NCI-H1436 treated with DMSO at 0.1 percent for 48 hours (cell line): Measurements from ENCODE around the gene WIPF2.
"Not testable (repeated sequence)": the region's sequence is repeated elsewhere in the genome, so short reads cannot be mapped to it uniquely, and the experiment has no call there.

ENCODE experiments used
- DNase-seq: peaks from one replicate; lab custom pipeline; 2025; lab: John Stamatoyannopoulos, UW

WIPF2 gene

GRCh38 chr17:40295488-40296436 is 76.7 kb downstream of the WIPF2 start:
- DNase-seq, result no peak

- no peak for DNase-seq
These were observed 78.4 kb downstream of the WIPF2 start for GRCh38 chr17:40297511-40297910.

- no peak for DNase-seq
These were observed 79.6 kb downstream of the WIPF2 start for GRCh38 chr17:40298726-40299125.

GRCh38 chr17:40299159-40299757 is 80.2 kb downstream of the WIPF2 start:
- not testable (repeated sequence) for DNase-seq

DNA sequence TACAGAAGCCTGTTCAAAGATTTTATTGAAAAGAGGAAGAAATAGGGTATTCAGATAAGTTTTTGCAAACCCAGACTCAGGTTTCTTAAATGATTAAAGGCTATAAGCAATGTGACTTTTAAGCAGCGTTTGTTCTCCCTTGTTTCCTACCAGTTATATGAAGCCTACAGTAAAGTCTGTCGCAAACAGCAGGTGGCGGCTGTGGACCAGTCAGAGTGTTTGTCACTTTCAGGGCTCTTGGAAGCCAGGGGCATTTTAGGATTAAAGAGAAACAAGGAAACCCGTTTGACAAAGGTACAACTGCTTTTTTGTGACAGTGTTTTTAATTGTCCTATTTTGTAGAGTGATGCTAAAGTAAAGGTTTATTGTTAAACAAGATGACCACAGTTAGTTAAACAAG is 82.2 kb downstream of the WIPF2 start:
- DNase-seq, result no peak

DNA sequence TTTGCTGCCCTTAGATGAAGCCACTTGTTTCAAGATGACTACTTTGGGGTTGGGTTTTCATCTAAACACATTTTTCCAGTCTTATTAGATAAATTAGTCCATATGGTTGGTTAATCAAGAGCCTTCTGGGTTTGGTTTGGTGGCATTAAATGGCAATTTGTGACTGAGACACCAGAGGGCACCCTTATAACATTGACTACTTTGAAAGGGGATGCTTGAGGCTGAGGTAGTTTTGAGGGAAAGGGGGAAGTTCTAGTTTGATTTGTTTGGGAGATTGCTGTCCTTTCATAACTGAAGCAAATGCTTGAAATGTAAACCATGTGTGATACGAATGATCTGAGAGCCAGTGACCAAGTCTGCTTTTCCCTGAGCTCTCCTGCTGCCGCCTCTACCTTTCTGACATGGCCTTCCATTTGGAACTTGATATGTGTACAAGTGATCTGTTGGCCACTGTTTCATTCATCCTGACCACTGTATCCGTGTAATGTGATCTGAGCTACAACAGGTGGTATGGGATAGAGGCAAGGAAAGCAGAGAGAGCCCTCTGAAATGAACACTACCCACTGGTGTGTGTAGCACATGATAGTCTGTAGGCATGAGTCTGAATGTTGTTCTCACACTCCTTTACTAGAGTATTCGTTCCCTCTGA is 84.0 kb downstream of the WIPF2 start:
- peak; percentile 17 for DNase-seq

DNA sequence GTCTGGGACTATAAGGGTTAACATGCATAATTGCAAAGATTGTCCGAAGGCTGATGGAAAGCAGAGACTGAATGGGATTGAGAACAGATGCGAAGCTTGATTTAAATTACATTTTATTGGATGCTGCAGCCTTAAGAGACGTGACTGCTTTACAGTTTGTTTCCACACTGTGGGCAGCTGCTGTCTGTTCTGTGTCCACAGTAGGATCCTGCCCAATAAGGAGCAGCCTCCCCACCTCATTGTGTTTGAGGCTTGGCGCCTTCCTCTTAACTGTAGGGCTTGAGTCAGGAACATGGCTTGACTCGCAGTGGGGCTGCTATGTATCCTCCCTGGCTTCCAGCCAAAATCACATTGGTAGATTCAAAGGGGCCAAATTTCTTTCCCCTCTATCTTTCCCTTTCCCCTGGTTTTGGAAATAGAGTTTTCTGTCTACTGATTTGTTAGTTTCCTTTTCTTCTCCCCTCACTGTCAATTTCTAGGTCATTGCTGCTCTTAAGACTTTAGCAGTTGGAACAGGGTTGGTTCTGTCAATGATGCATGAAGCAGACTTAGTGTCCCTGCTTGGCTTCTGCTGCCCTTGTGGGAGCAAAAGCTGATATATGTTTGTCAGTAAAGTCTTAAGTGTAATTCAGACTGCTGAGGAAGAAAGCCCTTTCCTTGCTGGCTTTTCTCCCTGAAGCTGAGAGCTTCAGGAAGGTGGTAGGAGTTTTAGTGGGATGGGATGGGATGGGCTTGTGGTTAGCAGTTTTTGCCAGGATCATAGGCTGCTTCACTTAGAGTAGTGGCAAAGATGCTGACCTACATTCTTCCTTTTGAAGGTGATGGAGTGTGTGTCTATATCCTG is 84.8 kb downstream of the WIPF2 start:
- DNase-seq, result peak; percentile 16

GRCh38 chr17:40304552-40304863 is 85.4 kb downstream of the WIPF2 start:
- DNase-seq, result not testable (repeated sequence)

DNA sequence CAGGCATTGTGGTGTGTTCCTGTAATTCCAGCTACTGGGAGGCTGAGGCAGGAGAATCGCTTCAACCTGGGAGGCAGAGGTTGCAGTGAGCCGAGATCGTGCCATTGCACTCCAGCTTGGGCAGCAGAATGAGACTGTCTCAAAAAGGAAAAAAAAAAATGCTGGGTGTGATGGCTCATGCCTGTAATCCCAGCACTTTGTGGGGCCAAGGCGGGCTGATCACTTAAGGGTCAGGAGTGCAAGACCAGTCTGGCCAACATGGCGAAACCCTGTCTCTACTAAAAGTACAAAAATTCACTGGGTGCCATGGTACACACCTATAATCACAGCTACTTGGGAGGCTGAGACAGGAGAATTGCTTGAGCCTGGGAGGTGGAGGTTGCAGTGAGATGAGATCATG is 85.8 kb downstream of the WIPF2 start:
- not testable (repeated sequence) for DNase-seq

DNA sequence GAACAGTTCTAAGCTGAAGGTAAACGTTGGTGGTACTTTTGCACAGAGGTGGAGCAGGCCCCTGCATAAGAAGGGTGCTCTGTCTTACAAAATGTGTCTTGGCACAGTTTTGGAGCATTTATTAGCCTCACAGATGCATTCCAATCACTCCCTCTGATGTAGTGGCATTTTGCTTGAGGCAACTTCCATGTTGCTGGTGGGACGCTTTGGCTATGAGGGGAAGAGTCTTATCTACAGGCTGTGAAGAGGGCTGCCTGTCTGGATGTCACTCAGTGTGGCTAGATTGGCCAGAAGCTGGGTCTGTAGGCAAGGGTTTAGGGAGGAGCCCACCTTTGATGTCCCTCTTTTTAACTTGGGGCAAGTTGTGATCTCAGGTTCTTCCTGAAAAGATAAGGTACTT is 87.3 kb downstream of the WIPF2 start:
- DNase-seq, result no peak

DNA sequence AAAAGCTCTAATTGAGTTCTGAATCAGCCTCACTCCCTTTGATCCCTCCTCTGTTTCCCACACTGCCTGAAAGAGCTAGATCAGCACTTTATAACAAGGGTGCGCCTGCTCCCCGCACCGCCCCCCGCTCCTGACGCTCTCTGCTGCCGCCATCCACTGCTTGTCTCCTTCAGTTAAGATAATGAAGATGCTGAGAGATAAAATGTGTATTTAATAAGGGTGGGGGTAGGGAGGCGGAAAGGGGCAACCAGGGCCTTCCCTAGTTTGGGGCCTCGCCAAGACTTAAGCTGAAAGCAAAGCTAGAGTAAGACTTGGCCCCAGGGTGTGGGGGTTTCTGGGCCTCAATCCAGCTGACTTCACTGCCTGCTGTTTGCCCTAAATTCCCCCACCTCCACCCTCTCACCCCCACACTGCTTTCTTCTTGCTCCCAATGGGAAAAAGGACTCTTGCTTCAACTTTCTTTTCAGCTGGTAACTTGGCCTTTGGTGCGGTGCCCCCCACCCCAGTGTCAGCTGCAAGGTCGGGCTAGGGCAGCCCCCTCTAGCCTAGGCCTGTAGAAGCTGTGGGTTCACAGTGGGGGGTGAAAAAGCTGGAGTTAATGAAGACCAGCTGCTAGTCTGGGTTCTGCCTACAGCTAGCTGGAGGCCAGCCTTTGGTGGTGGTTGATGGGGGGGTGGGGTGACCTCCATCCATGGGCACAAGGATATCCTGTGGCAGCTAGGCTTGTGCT is 88.1 kb downstream of the WIPF2 start:
- peak; percentile 31 for DNase-seq

DNA sequence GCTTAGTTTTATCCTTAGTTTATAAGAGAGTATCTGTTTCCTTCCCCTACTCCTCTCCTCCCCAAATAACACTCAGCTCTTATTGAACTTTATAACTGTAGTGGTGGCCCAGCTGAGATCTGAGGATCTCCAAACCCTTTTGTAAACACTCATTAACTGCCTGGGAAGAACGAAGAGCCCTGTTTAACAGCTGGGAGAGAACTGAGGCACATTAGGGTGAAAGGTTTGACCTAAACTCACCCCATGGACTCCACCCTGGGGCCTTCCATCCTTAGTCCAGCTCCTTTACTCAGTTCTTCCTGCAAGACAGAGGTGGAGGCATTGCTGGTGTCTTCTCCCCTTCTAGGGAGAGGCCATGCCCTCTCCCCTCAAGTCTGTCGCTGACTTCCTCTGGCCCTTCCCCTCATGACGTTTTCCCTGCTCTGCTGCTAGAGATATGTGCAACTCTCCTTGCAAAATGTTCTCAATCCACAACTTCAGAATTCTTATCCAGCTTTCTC is 88.7 kb downstream of the WIPF2 start:
- DNase-seq, result no peak

DNA sequence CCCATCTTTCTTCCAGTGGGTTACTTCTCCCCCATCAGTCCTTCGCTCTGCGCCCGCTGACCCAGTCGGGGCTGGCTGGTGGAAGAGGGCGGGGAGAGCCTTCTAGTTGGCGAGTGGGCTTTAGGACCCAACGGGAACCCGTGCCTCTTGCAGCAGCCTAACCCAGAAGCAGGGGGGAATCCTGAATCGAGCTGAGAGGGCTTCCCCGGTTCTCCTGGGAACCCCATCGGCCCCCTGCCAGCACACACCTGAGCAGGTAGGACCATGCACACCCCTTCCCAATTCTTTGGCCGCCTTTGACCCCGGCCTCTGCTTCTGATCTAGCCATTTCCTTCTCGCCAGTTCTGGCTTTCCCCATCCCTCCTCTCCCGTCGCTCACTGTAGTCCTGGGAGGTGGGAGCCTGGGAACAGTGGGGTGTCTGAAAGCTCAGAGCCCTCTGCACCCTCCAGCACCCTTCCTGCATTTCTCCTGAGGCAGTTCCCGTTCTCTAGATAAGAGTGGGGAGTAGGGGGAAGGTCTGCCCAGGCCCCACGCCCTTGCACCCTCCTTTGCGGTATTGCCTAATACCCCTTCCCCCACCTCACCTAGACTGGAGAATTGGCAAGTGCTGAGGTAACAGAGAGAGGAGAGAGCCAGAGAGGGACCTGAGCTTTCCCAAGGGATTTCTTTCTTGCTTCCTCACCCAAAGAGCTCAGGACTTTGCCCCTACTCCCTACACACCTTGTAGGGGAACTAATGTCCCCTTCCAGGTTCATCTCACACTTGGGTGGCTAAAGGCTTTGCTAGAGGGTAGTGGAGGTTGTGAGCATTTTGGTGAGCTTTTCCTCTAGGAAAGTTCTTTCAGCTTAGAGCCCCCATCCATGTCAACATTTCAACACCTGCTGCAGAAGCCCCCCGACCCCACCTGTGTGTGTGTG is 90.2 kb downstream of the WIPF2 start, which contains the start of gene RARA:
RARA (plus strand) TSS at position 150 of the 918 bp plus-strand sequence. CDS start 22,039 bp downstream, outside the sequence.
- no peak for DNase-seq

DNA sequence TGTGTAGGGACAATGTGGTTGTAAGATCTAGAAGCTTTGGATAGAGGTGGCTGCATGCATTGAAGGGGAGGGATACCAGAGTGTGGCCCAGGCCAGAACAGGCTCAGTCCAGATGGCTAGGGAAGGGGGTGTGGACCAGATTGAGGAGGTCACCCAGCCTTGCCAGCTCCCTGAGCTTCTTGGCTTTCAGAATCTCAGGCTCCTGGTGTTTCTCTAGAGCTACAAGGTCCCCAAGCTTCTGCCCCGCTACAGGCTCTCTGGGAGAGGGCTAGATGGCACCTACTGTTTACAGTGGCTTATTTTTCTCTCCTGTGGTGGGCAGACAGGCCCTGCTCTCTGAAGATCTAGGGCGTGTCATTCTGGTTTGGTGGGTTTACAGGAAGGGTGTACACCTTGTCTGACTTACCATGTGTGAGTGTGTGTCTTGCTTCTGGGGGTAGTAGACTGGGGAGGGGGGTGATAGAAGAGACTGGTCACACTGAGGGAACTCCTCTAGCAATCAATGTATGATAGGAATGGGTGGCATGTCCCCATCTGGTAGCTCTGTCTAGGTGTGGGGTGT is 90.9 kb downstream of the WIPF2 start:
- no peak for DNase-seq

- no peak for DNase-seq
These were observed 91.8 kb downstream of the WIPF2 start for GRCh38 chr17:40310882-40311391.

- DNase-seq, result no peak
These were observed 92.5 kb downstream of the WIPF2 start for GRCh38 chr17:40311575-40311974.

DNA sequence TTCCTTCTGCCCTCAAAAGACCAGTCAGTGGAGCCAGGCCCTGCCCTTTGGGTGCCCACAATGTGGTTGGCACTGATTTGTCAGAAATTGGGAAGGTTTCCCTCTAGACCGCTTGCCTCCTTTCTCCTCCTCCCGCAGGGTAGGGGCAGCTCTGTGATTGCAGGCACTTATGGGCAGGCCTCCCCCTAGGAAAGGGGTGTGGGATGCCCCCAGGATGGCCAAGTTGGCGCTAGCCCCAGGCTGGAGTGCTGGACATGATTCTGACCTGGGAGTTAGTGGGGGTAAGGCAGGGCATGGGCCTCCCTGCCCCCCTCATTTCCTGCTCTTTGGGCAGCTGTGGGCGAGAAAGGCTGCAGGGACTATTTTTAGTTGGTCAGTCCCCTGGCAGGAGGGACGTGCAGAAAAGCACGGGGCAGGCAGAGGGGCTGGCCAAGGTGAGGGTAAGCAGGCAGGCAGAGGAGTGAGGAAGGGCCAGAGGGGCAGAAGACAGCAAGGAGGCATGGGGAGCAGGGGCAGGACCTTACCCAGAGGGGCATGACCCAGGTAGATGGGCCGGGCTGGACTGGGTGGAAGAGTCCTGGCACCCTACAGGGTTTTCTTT is 93.1 kb downstream of the WIPF2 start:
- DNase-seq, result no peak

- DNase-seq, result no peak
These were observed 94.0 kb downstream of the WIPF2 start for GRCh38 chr17:40312893-40313667.
